ENCODE results near the gene RBMS3.

RBMS3 gene

GRCh38 chr3:29892976-29893554 lies 612.2 kb downstream of the RBMS3 start:
- H3K36me3 ChIP-seq (ENCODE audit: control insufficient read depth, insufficient read depth, low read length) = no peaks in the 10 kb centered on the region
- DNase-seq (ENCODE audit: low read depth, low spot score) = no peak
- H3K27me3 ChIP-seq (ENCODE audit: control insufficient read depth, insufficient read depth, low read length) = no peaks in the 10 kb centered on the region
- H3K4me1 ChIP-seq (ENCODE audit: control insufficient read depth, insufficient read depth, low read length) = no peaks in the 10 kb centered on the region
- WGBS (ENCODE audit: insufficient coverage, insufficient read length) = no CpG with 5 or more reads among the region's 6 CpGs
- no peak overlapping the region for H3K4me3 ChIP-seq (ENCODE audit: low read length)
- no peak overlapping the region for H3K27ac ChIP-seq (ENCODE audit: low read length)
- H3K9me3 ChIP-seq (ENCODE audit: control insufficient read depth, insufficient read depth, low read length) = no peaks in the 10 kb centered on the region

- Histone ChIP-seq H3K27ac (ENCODE audit: low read length) (no peak overlapping the region), H3K4me3 (ENCODE audit: low read length) (no peak overlapping the region), H3K9me3 (ENCODE audit: control insufficient read depth, insufficient read depth, low read length) (no peaks in the 10 kb centered on the region), H3K36me3 (ENCODE audit: control insufficient read depth, insufficient read depth, low read length) (no peaks in the 10 kb centered on the region), H3K4me1 (ENCODE audit: control insufficient read depth, insufficient read depth, low read length) (no peaks in the 10 kb centered on the region), H3K27me3 (ENCODE audit: control insufficient read depth, insufficient read depth, low read length) (no peaks in the 10 kb centered on the region)
- WGBS (ENCODE audit: insufficient coverage, insufficient read length) = no CpG with 5 or more reads among the region's 3 CpGs
- DNase-seq (ENCODE audit: low read depth, low spot score) = no peak
These were observed 616.0 kb downstream of the RBMS3 start for GRCh38 chr3:29896856-29897255.

- Histone ChIP-seq H3K4me1 (ENCODE audit: control insufficient read depth, insufficient read depth, low read length) (no peaks in the 10 kb centered on the region), H3K36me3 (ENCODE audit: control insufficient read depth, insufficient read depth, low read length) (no peaks in the 10 kb centered on the region), H3K27ac (ENCODE audit: low read length) (no peak overlapping the region), H3K9me3 (ENCODE audit: control insufficient read depth, insufficient read depth, low read length) (no peaks in the 10 kb centered on the region), H3K4me3 (ENCODE audit: low read length) (no peak overlapping the region), H3K27me3 (ENCODE audit: control insufficient read depth, insufficient read depth, low read length) (no peaks in the 10 kb centered on the region)
- WGBS (ENCODE audit: insufficient coverage, insufficient read length) = 100% methylated on average over 1 of the region's 7 CpGs
- no peak for DNase-seq (ENCODE audit: low read depth, low spot score)
These were observed 617.5 kb downstream of the RBMS3 start for GRCh38 chr3:29898171-29898965.

GRCh38 chr3:29899021-29899420 lies 618.1 kb downstream of the RBMS3 start:
- Histone ChIP-seq H3K27me3 (ENCODE audit: control insufficient read depth, insufficient read depth, low read length) (no peaks in the 10 kb centered on the region), H3K4me1 (ENCODE audit: control insufficient read depth, insufficient read depth, low read length) (no peaks in the 10 kb centered on the region), H3K36me3 (ENCODE audit: control insufficient read depth, insufficient read depth, low read length) (no peaks in the 10 kb centered on the region), H3K9me3 (ENCODE audit: control insufficient read depth, insufficient read depth, low read length) (no peaks in the 10 kb centered on the region), H3K4me3 (ENCODE audit: low read length) (no peak overlapping the region), H3K27ac (ENCODE audit: low read length) (no peak overlapping the region)
- WGBS (ENCODE audit: insufficient coverage, insufficient read length) = no CpG with 5 or more reads among the region's 2 CpGs
- no peak for DNase-seq (ENCODE audit: low read depth, low spot score)

- no peaks in the 10 kb centered on the region for H3K9me3 ChIP-seq (ENCODE audit: control insufficient read depth, insufficient read depth, low read length)
- no peak for DNase-seq (ENCODE audit: low read depth, low spot score)
- H3K4me1 ChIP-seq (ENCODE audit: control insufficient read depth, insufficient read depth, low read length) = no peaks in the 10 kb centered on the region
- no peaks in the 10 kb centered on the region for H3K27me3 ChIP-seq (ENCODE audit: control insufficient read depth, insufficient read depth, low read length)
- no CpG with 5 or more reads among the region's 2 CpGs for WGBS (ENCODE audit: insufficient coverage, insufficient read length)
- H3K4me3 ChIP-seq (ENCODE audit: low read length) = no peak overlapping the region
- no peak overlapping the region for H3K27ac ChIP-seq (ENCODE audit: low read length)
- no peaks in the 10 kb centered on the region for H3K36me3 ChIP-seq (ENCODE audit: control insufficient read depth, insufficient read depth, low read length)
These were observed 620.2 kb downstream of the RBMS3 start for GRCh38 chr3:29901097-29901496.

- Histone ChIP-seq H3K27me3 (ENCODE audit: control insufficient read depth, insufficient read depth, low read length) (no peaks in the 10 kb centered on the region), H3K4me1 (ENCODE audit: control insufficient read depth, insufficient read depth, low read length) (no peaks in the 10 kb centered on the region), H3K27ac (ENCODE audit: low read length) (no peak overlapping the region), H3K36me3 (ENCODE audit: control insufficient read depth, insufficient read depth, low read length) (no peaks in the 10 kb centered on the region), H3K9me3 (ENCODE audit: control insufficient read depth, insufficient read depth, low read length) (no peaks in the 10 kb centered on the region), H3K4me3 (ENCODE audit: low read length) (no peak overlapping the region)
- no CpG with 5 or more reads among the region's 1 CpG for WGBS (ENCODE audit: insufficient coverage, insufficient read length)
- DNase-seq (ENCODE audit: low read depth, low spot score) = no peak
These were observed 622.7 kb downstream of the RBMS3 start for GRCh38 chr3:29903600-29903999.

- Histone ChIP-seq H3K27ac (ENCODE audit: low read length) (no peak overlapping the region), H3K9me3 (ENCODE audit: control insufficient read depth, insufficient read depth, low read length) (no peaks in the 10 kb centered on the region), H3K4me3 (ENCODE audit: low read length) (no peak overlapping the region), H3K27me3 (ENCODE audit: control insufficient read depth, insufficient read depth, low read length) (no peaks in the 10 kb centered on the region), H3K4me1 (ENCODE audit: control insufficient read depth, insufficient read depth, low read length) (no peaks in the 10 kb centered on the region), H3K36me3 (ENCODE audit: control insufficient read depth, insufficient read depth, low read length) (no peaks in the 10 kb centered on the region)
- no peak for DNase-seq (ENCODE audit: low read depth, low spot score)
- WGBS (ENCODE audit: insufficient coverage, insufficient read length) = 100% methylated on average over 1 of the region's 1 CpG
These were observed 626.0 kb downstream of the RBMS3 start for GRCh38 chr3:29906906-29907305.

GRCh38 chr3:29912600-29913288 lies 631.9 kb downstream of the RBMS3 start:
- Histone ChIP-seq H3K27ac (ENCODE audit: low read length) (no peak overlapping the region), H3K36me3 (ENCODE audit: control insufficient read depth, insufficient read depth, low read length) (no peaks in the 10 kb centered on the region), H3K4me1 (ENCODE audit: control insufficient read depth, insufficient read depth, low read length) (no peaks in the 10 kb centered on the region), H3K4me3 (ENCODE audit: low read length) (no peak overlapping the region), H3K27me3 (ENCODE audit: control insufficient read depth, insufficient read depth, low read length) (no peaks in the 10 kb centered on the region), H3K9me3 (ENCODE audit: control insufficient read depth, insufficient read depth, low read length) (no peaks in the 10 kb centered on the region)
- no peak for DNase-seq (ENCODE audit: low read depth, low spot score)
- WGBS (ENCODE audit: insufficient coverage, insufficient read length) = no CpG with 5 or more reads among the region's 2 CpGs

GRCh38 chr3:29914861-29915524 lies 634.1 kb downstream of the RBMS3 start:
- no peak for DNase-seq (ENCODE audit: low read depth, low spot score)
- no peak overlapping the region for H3K27ac ChIP-seq (ENCODE audit: low read length)

GRCh38 chr3:29919571-29919970 lies 638.7 kb downstream of the RBMS3 start:
- Histone ChIP-seq H3K4me3 (ENCODE audit: low read length) (no peak overlapping the region), H3K4me1 (ENCODE audit: control insufficient read depth, insufficient read depth, low read length) (no peaks in the 10 kb centered on the region), H3K27me3 (ENCODE audit: control insufficient read depth, insufficient read depth, low read length) (no peaks in the 10 kb centered on the region), H3K36me3 (ENCODE audit: control insufficient read depth, insufficient read depth, low read length) (no peaks in the 10 kb centered on the region), H3K27ac (ENCODE audit: low read length) (no peak overlapping the region), H3K9me3 (ENCODE audit: control insufficient read depth, insufficient read depth, low read length) (no peaks in the 10 kb centered on the region)
- no peak for DNase-seq (ENCODE audit: low read depth, low spot score)
- no CpG with 5 or more reads among the region's 1 CpG for WGBS (ENCODE audit: insufficient coverage, insufficient read length)

More at GRCh38 chr3:29914861-29915524, 634.1 kb downstream of the RBMS3 start:
- H3K9me3 ChIP-seq (ENCODE audit: control insufficient read depth, insufficient read depth, low read length) = no peaks in the 10 kb centered on the region
- H3K36me3 ChIP-seq (ENCODE audit: control insufficient read depth, insufficient read depth, low read length) = no peaks in the 10 kb centered on the region
- no peak overlapping the region for H3K4me3 ChIP-seq (ENCODE audit: low read length)
- no peaks in the 10 kb centered on the region for H3K27me3 ChIP-seq (ENCODE audit: control insufficient read depth, insufficient read depth, low read length)
- no peaks in the 10 kb centered on the region for H3K4me1 ChIP-seq (ENCODE audit: control insufficient read depth, insufficient read depth, low read length)
- WGBS (ENCODE audit: insufficient coverage, insufficient read length) = no CpG with 5 or more reads among the region's 3 CpGs

Data from iPS DF 6.9 (cell line).